ENCODE measurements around the gene AFMID. TPM values are rescaled to one million over a fixed set of nuclear protein-coding genes. Genes with fewer than 3 reads are reported as not detected.

AFMID gene
- total and polyA plus RNA-seq, 2 experiments from 2014 or later = 38.0 to 47.5 TPM

DNA sequence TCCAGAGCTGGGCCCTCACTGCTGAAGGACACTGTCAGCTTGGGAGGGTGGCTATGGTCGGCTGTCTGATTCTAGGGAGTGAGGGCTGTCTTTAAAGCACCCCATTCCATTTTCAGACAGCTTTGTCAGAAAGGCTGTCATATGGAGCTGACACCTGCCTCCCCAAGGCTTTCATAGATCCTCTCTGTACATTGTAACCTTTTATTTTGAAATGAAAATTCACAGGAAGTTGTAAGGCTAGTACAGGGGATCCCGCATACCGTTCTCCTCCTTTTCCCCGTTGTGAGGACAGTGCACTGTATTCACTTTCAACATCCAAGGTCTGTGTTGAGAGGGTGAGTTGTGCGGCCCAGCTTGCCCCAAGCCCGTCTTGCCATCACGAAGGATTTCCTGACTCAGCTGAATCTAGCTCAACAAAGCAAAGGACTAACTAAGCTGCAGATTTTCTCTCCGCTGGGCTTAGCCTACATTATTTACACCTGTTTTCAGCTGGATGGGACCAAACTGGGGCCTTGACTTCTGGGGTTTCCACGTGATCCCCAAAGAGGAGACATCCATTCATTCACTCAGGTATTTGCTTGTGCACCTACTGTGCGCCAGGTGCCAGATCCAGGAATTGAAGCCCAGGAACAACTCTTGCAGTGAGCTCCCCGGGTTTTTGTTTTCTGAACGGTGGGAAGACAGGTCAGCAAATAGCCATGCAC, 39.0 kb downstream of the AFMID start (continued):
- TF ChIP-seq, protein P1, sequence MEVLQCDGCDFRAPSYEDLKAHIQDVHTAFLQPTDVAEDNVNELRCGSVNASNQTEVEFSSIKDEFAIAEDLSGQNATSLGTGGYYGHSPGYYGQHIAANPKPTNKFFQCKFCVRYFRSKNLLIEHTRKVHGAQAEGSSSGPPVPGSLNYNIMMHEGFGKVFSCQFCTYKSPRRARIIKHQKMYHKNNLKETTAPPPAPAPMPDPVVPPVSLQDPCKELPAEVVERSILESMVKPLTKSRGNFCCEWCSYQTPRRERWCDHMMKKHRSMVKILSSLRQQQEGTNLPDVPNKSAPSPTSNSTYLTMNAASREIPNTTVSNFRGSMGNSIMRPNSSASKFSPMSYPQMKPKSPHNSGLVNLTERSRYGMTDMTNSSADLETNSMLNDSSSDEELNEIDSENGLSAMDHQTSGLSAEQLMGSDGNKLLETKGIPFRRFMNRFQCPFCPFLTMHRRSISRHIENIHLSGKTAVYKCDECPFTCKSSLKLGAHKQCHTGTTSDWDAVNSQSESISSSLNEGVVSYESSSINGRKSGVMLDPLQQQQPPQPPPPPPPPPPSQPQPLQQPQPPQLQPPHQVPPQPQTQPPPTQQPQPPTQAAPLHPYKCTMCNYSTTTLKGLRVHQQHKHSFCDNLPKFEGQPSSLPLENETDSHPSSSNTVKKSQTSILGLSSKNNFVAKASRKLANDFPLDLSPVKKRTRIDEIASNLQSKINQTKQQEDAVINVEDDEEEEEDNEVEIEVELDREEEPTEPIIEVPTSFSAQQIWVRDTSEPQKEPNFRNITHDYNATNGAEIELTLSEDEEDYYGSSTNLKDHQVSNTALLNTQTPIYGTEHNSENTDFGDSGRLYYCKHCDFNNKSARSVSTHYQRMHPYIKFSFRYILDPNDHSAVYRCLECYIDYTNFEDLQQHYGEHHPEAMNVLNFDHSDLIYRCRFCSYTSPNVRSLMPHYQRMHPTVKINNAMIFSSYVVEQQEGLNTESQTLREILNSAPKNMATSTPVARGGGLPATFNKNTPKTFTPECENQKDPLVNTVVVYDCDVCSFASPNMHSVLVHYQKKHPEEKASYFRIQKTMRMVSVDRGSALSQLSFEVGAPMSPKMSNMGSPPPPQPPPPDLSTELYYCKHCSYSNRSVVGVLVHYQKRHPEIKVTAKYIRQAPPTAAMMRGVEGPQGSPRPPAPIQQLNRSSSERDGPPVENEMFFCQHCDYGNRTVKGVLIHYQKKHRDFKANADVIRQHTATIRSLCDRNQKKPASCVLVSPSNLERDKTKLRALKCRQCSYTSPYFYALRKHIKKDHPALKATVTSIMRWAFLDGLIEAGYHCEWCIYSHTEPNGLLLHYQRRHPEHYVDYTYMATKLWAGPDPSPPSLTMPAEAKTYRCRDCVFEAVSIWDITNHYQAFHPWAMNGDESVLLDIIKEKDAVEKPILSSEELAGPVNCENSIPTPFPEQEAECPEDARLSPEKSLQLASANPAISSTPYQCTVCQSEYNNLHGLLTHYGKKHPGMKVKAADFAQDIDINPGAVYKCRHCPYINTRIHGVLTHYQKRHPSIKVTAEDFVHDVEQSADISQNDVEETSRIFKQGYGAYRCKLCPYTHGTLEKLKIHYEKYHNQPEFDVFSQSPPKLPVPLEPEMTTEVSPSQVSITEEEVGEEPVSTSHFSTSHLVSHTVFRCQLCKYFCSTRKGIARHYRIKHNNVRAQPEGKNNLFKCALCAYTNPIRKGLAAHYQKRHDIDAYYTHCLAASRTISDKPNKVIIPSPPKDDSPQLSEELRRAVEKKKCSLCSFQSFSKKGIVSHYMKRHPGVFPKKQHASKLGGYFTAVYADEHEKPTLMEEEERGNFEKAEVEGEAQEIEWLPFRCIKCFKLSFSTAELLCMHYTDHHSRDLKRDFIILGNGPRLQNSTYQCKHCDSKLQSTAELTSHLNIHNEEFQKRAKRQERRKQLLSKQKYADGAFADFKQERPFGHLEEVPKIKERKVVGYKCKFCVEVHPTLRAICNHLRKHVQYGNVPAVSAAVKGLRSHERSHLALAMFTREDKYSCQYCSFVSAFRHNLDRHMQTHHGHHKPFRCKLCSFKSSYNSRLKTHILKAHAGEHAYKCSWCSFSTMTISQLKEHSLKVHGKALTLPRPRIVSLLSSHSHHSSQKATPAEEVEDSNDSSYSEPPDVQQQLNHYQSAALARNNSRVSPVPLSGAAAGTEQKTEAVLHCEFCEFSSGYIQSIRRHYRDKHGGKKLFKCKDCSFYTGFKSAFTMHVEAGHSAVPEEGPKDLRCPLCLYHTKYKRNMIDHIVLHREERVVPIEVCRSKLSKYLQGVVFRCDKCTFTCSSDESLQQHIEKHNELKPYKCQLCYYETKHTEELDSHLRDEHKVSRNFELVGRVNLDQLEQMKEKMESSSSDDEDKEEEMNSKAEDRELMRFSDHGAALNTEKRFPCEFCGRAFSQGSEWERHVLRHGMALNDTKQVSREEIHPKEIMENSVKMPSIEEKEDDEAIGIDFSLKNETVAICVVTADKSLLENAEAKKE (CRISPR knock-in tag; IDR thresholded peaks at IDR 0.05) = no peak
- TF ChIP-seq POLR2AphosphoS5 (IDR thresholded peaks at IDR 0.05; ENCODE audit: low read depth) = no peak

- Histone ChIP-seq H3K9me2 (ENCODE audit: insufficient read depth) (no peaks in the 10 kb centered on the region), H2AFZ (no peak overlapping the region), H3K4me1 (ENCODE audit: insufficient read depth) (no peaks in the 10 kb centered on the region), H3F3A (replicated peaks; ENCODE audit: low read depth) (peaks cover 31% of the 10 kb centered on the region), H3K4me3 (no peak overlapping the region), H3K79me2 (replicated peaks; ENCODE audit: insufficient read depth) (no peaks in the 10 kb centered on the region), H4K20me1 (replicated peaks; ENCODE audit: insufficient read depth) (no peaks in the 10 kb centered on the region; the same call in 1 of the 2 replicates), H3K27ac (ENCODE audit: low read depth) (no peak overlapping the region), H3K4me2 (no peak overlapping the region), H3K36me3 (ENCODE audit: insufficient read depth) (peaks cover 11% of the 10 kb centered on the region), H3K27me3 (ENCODE audit: insufficient read depth) (peaks cover 17% of the 10 kb centered on the region)
- ATAC-seq (peak; percentile 14), DNase-seq (ENCODE audit: low spot score) (no peak)
- Mint-ChIP-seq H3K27ac (no peak overlapping the region), H3K9me3 (no peaks in the 10 kb centered on the region), H3K36me3 (ENCODE audit: low read depth) (peaks cover 28% of the 10 kb centered on the region), H3K27me3 (ENCODE audit: insufficient read depth, low read depth, poor library complexity) (peaks cover 18% of the 10 kb centered on the region), H3K4me1 (peaks cover 7% of the 10 kb centered on the region), H3K4me3 (no peak overlapping the region)
- TF ChIP-seq POLR2AphosphoS5 (IDR thresholded peaks at IDR 0.05; ENCODE audit: low read depth) = no peak
- no peak for TF ChIP-seq CTCF (conservative IDR thresholded peaks at IDR 0.05; ENCODE audit: low read depth in 2 of 2)
- no peak for TF ChIP-seq CREB1 (CRISPR knock-in tag; IDR thresholded peaks at IDR 0.05; ENCODE audit: low read depth)
- TF ChIP-seq STAT1 (IDR thresholded peaks at IDR 0.05; ENCODE audit: unreplicated experiment) = no peak
- TF ChIP-seq ZNF114 (CRISPR knock-in tag; IDR thresholded peaks at IDR 0.05) = no peak
These were observed 39.7 kb downstream of the AFMID start for GRCh38 chr17:78226759-78227454.
